ENCODE data around the gene TRERF1.

TRERF1 gene

GRCh38 chr6:42179261-42179944 is 272.3 kb downstream of the TRERF1 start:
- DNase-seq: no peak

- no peak for DNase-seq
Observed at GRCh38 chr6:42177514-42178364, 274.0 kb downstream of the TRERF1 start.

GRCh38 chr6:42176981-42177380 is 274.7 kb downstream of the TRERF1 start:
- no peak for DNase-seq

GRCh38 chr6:42175860-42176259 is 275.9 kb downstream of the TRERF1 start:
- DNase-seq: no peak

Measured in cortex of kidney (tissue), 1 donor.